ENCODE measurements around the gene RBP4. TPM values are rescaled to one million over a fixed set of nuclear protein-coding genes. Genes with fewer than 3 reads are reported as not detected.

The RBP4 gene
- total and polyA plus RNA-seq, 5 donors from 2014 or later, result not detected

GRCh38 chr10:93559490-93559889, 41.5 kb downstream of the RBP4 start:
- H3K4me3 Mint-ChIP-seq, result no peak overlapping the region
- H3K4me1 Mint-ChIP-seq, result no peaks in the 10 kb centered on the region
- DNase-seq (no peak), ATAC-seq (ENCODE audit: low read depth in 2 of 2) (no peak)
- no peaks in the 10 kb centered on the region for H3K36me3 Mint-ChIP-seq
- no peaks in the 10 kb centered on the region for H3K9me3 ChIP-seq (ENCODE audit: control insufficient read depth in 2 of 2, low read length in 2 of 2)
- H3K27ac ChIP-seq (ENCODE audit: insufficient read depth, low read length, poor library complexity, severe bottlenecking), result no peak overlapping the region
- H3K27me3 Mint-ChIP-seq, result peaks cover 8% of the 10 kb centered on the region
- H3K27me3 ChIP-seq (ENCODE audit: control insufficient read depth, insufficient read depth, low read length), result no peaks in the 10 kb centered on the region
- no peaks in the 10 kb centered on the region for H3K4me1 ChIP-seq (ENCODE audit: control insufficient read depth, insufficient read depth, low read length, poor library complexity, severe bottlenecking)
- no peaks in the 10 kb centered on the region for H3K36me3 ChIP-seq (ENCODE audit: control insufficient read depth, insufficient read depth, low read length)
- no peak overlapping the region for H3K27ac Mint-ChIP-seq
- H3K9me3 Mint-ChIP-seq, result peaks cover 0 to 2% (median 0%) of the 10 kb centered on the region in 7 donors
- H3K4me3 ChIP-seq (ENCODE audit: low read depth, low read length), result no peak overlapping the region

- H3K27me3 Mint-ChIP-seq, result peaks cover 8% of the 10 kb centered on the region
- DNase-seq, result peak in 2 of 3 donors; percentile 11 to 41
These were observed 46.1 kb downstream of the RBP4 start for GRCh38 chr10:93554760-93555432.

GRCh38 chr10:93554316-93554663, 46.7 kb downstream of the RBP4 start:
- Mint-ChIP-seq H3K36me3 (no peaks in the 10 kb centered on the region), H3K9me3 (peaks cover 0 to 2% (median 0%) of the 10 kb centered on the region in 7 donors), H3K27ac (no peak overlapping the region), H3K4me1 (no peaks in the 10 kb centered on the region), H3K4me3 (no peak overlapping the region), H3K27me3 (peaks cover 8% of the 10 kb centered on the region)
- H3K9me3 ChIP-seq (ENCODE audit: control insufficient read depth in 2 of 2, low read length in 2 of 2), result no peaks in the 10 kb centered on the region
- no peaks in the 10 kb centered on the region for H3K36me3 ChIP-seq (ENCODE audit: control insufficient read depth, insufficient read depth, low read length)
- no peak overlapping the region for H3K4me3 ChIP-seq (ENCODE audit: low read depth, low read length)
- no peak for DNase-seq
- ATAC-seq (ENCODE audit: low read depth in 2 of 2), result no peak
- no peaks in the 10 kb centered on the region for H3K27me3 ChIP-seq (ENCODE audit: control insufficient read depth, insufficient read depth, low read length)
- H3K4me1 ChIP-seq (ENCODE audit: control insufficient read depth, insufficient read depth, low read length, poor library complexity, severe bottlenecking), result no peaks in the 10 kb centered on the region
- H3K27ac ChIP-seq (ENCODE audit: insufficient read depth, low read length, poor library complexity, severe bottlenecking), result no peak overlapping the region

More at GRCh38 chr10:93554760-93555432, 46.1 kb downstream of the RBP4 start:
- Mint-ChIP-seq H3K4me3 (no peak overlapping the region), H3K27ac (no peak overlapping the region), H3K36me3 (no peaks in the 10 kb centered on the region), H3K9me3 (peaks cover 0 to 2% (median 0%) of the 10 kb centered on the region in 7 donors), H3K4me1 (no peaks in the 10 kb centered on the region)
- H3K9me3 ChIP-seq (ENCODE audit: control insufficient read depth in 2 of 2, low read length in 2 of 2), result no peaks in the 10 kb centered on the region
- ATAC-seq (ENCODE audit: low read depth in 2 of 2), result no peak
- H3K4me1 ChIP-seq (ENCODE audit: control insufficient read depth, insufficient read depth, low read length, poor library complexity, severe bottlenecking), result no peaks in the 10 kb centered on the region
- H3K27me3 ChIP-seq (ENCODE audit: control insufficient read depth, insufficient read depth, low read length), result no peaks in the 10 kb centered on the region
- H3K36me3 ChIP-seq (ENCODE audit: control insufficient read depth, insufficient read depth, low read length), result no peaks in the 10 kb centered on the region
- no peak overlapping the region for H3K4me3 ChIP-seq (ENCODE audit: low read depth, low read length)
- H3K27ac ChIP-seq (ENCODE audit: insufficient read depth, low read length, poor library complexity, severe bottlenecking), result no peak overlapping the region

- no peaks in the 10 kb centered on the region for H3K36me3 Mint-ChIP-seq
- no peak overlapping the region for H3K4me3 Mint-ChIP-seq
- H3K9me3 Mint-ChIP-seq, result peaks cover 0 to 2% (median 0%) of the 10 kb centered on the region in 7 donors
- Histone ChIP-seq H3K27ac (ENCODE audit: insufficient read depth, low read length, poor library complexity, severe bottlenecking) (no peak overlapping the region), H3K27me3 (ENCODE audit: control insufficient read depth, insufficient read depth, low read length) (no peaks in the 10 kb centered on the region), H3K9me3 (ENCODE audit: control insufficient read depth in 2 of 2, low read length in 2 of 2) (no peaks in the 10 kb centered on the region), H3K36me3 (ENCODE audit: control insufficient read depth, insufficient read depth, low read length) (no peaks in the 10 kb centered on the region), H3K4me1 (ENCODE audit: control insufficient read depth, insufficient read depth, low read length, poor library complexity, severe bottlenecking) (no peaks in the 10 kb centered on the region), H3K4me3 (ENCODE audit: low read depth, low read length) (no peak overlapping the region)
- no peak overlapping the region for H3K27ac Mint-ChIP-seq
- DNase-seq (no peak), ATAC-seq (ENCODE audit: low read depth in 2 of 2) (no peak)
- no peaks in the 10 kb centered on the region for H3K4me1 Mint-ChIP-seq
- peaks cover 8% of the 10 kb centered on the region for H3K27me3 Mint-ChIP-seq
These were observed 47.3 kb downstream of the RBP4 start for GRCh38 chr10:93553482-93554315.

GRCh38 chr10:93552780-93553179, 48.3 kb downstream of the RBP4 start:
- Mint-ChIP-seq H3K27ac (no peak overlapping the region), H3K36me3 (no peaks in the 10 kb centered on the region), H3K27me3 (peaks cover 4% of the 10 kb centered on the region), H3K4me1 (no peaks in the 10 kb centered on the region), H3K9me3 (peaks cover 0 to 2% (median 0%) of the 10 kb centered on the region in 7 donors), H3K4me3 (peak overlapping the region in 1 of 4 donors; percentile 79)
- ATAC-seq (ENCODE audit: low read depth in 2 of 2) (no peak), DNase-seq (no peak)
- Histone ChIP-seq H3K27me3 (ENCODE audit: control insufficient read depth, insufficient read depth, low read length) (no peaks in the 10 kb centered on the region), H3K36me3 (ENCODE audit: control insufficient read depth, insufficient read depth, low read length) (no peaks in the 10 kb centered on the region), H3K4me3 (ENCODE audit: low read depth, low read length) (no peak overlapping the region), H3K27ac (ENCODE audit: insufficient read depth, low read length, poor library complexity, severe bottlenecking) (no peak overlapping the region), H3K9me3 (ENCODE audit: control insufficient read depth in 2 of 2, low read length in 2 of 2) (no peaks in the 10 kb centered on the region), H3K4me1 (ENCODE audit: control insufficient read depth, insufficient read depth, low read length, poor library complexity, severe bottlenecking) (no peaks in the 10 kb centered on the region)

- Histone ChIP-seq H3K4me1 (ENCODE audit: control insufficient read depth, insufficient read depth, low read length, poor library complexity, severe bottlenecking) (no peaks in the 10 kb centered on the region), H3K27me3 (ENCODE audit: control insufficient read depth, insufficient read depth, low read length) (no peaks in the 10 kb centered on the region), H3K4me3 (ENCODE audit: low read depth, low read length) (no peak overlapping the region), H3K9me3 (ENCODE audit: control insufficient read depth in 2 of 2, low read length in 2 of 2) (no peaks in the 10 kb centered on the region), H3K36me3 (ENCODE audit: control insufficient read depth, insufficient read depth, low read length) (no peaks in the 10 kb centered on the region), H3K27ac (ENCODE audit: insufficient read depth, low read length, poor library complexity, severe bottlenecking) (no peak overlapping the region)
- no peaks in the 10 kb centered on the region for H3K36me3 Mint-ChIP-seq
- H3K9me3 Mint-ChIP-seq, result no peaks in the 10 kb centered on the region
- no peaks in the 10 kb centered on the region for H3K27me3 Mint-ChIP-seq
- no peaks in the 10 kb centered on the region for H3K4me1 Mint-ChIP-seq
- no peak overlapping the region for H3K27ac Mint-ChIP-seq
- ATAC-seq (ENCODE audit: low read depth in 2 of 2), result no peak
- H3K4me3 Mint-ChIP-seq, result no peak overlapping the region
- no peak for DNase-seq
These were observed 50.4 kb downstream of the RBP4 start for GRCh38 chr10:93550606-93551005.

- Mint-ChIP-seq H3K4me3 (no peak overlapping the region), H3K36me3 (no peaks in the 10 kb centered on the region), H3K9me3 (no peaks in the 10 kb centered on the region), H3K27me3 (no peaks in the 10 kb centered on the region), H3K4me1 (no peaks in the 10 kb centered on the region), H3K27ac (no peak overlapping the region)
- ATAC-seq (ENCODE audit: low read depth in 2 of 2), result no peak
- DNase-seq, result no peak
- H3K27ac ChIP-seq (ENCODE audit: insufficient read depth, low read length, poor library complexity, severe bottlenecking), result no peak overlapping the region
- no peaks in the 10 kb centered on the region for H3K36me3 ChIP-seq (ENCODE audit: control insufficient read depth, insufficient read depth, low read length)
- H3K9me3 ChIP-seq (ENCODE audit: control insufficient read depth in 2 of 2, low read length in 2 of 2), result no peaks in the 10 kb centered on the region
- no peaks in the 10 kb centered on the region for H3K27me3 ChIP-seq (ENCODE audit: control insufficient read depth, insufficient read depth, low read length)
- no peaks in the 10 kb centered on the region for H3K4me1 ChIP-seq (ENCODE audit: control insufficient read depth, insufficient read depth, low read length, poor library complexity, severe bottlenecking)
- no peak overlapping the region for H3K4me3 ChIP-seq (ENCODE audit: low read depth, low read length)
These were observed 52.5 kb downstream of the RBP4 start for GRCh38 chr10:93548376-93549071.
